Kidney (tissue), 14 donors: ENCODE results near the gene NRCAM. TPM values are rescaled to one million over a fixed set of nuclear protein-coding genes. Genes with fewer than 3 reads are reported as not detected.

Experiments
- DNase-seq, 5 donors: peaks; one replicate each; pipeline ENCODE4 v3.0.0-alpha.2; 2013 to 2020
- FAIRE-seq: peaks from 2 replicates; lab custom pipeline; 2012; peaks lifted over from hg19 to GRCh38; lab: Jason Lieb, UNC
- H3K27ac ChIP-seq, 2 donors: one replicate each; pipeline ENCODE4 v1.7.0; 2013; ENCODE audit warnings: low read depth in 2 of 2, low read length in 2 of 2, inconsistent platforms in 1 of 2
- H3K27me3 ChIP-seq: one replicate; pipeline ENCODE4 v1.7.1; 2013; ENCODE audit warnings: low read length, inconsistent platforms; ENCODE audit not compliant: control insufficient read depth, insufficient read depth
- H3K36me3 ChIP-seq, 3 donors: one replicate each; pipeline versions ENCODE4 v1.7.0 to v1.7.1; 2013; ENCODE audit warnings: low read length in 3 of 3, control low read depth in 1 of 3, inconsistent platforms in 1 of 3; ENCODE audit not compliant: insufficient read depth in 3 of 3, control insufficient read depth in 2 of 3
- H3K4me1 ChIP-seq, 3 donors: one replicate each; pipeline versions ENCODE4 v1.7.0 to v1.7.1; 2013; ENCODE audit warnings: low read length in 3 of 3, inconsistent platforms in 1 of 3, low read depth in 1 of 3; ENCODE audit not compliant: control insufficient read depth in 2 of 3, insufficient read depth in 2 of 3
- H3K4me3 ChIP-seq, 3 donors: one replicate each; pipeline versions ENCODE4 v1.7.0 to v1.8.1; 2013; ENCODE audit warnings: low read length in 3 of 3, control low read depth in 1 of 3, inconsistent platforms in 1 of 3
- H3K9ac ChIP-seq, 3 donors: one replicate each; pipeline versions ENCODE4 v1.7.0 to v1.7.1; 2013; ENCODE audit warnings: low read length in 3 of 3, control low read depth in 1 of 3, inconsistent platforms in 1 of 3
- H3K9me3 ChIP-seq, 3 donors: one replicate each; pipeline versions ENCODE4 v1.7.0 to v1.7.1; 2013; ENCODE audit warnings: low read length in 3 of 3, control low read depth in 1 of 3, inconsistent platforms in 1 of 3; ENCODE audit not compliant: control insufficient read depth in 2 of 3, insufficient read depth in 1 of 3
- CTCF ChIP-seq: IDR thresholded peaks from 3 replicates; pipeline ENCODE4 v1.5.1; 2012; ENCODE audit warnings: mild to moderate bottlenecking, moderate library complexity, borderline replicate concordance; ENCODE audit not compliant: insufficient read depth; ENCODE audit errors: extremely low read depth
- intact Hi-C: fragments of 100-400 bp; cut with DNase I; formaldehyde crosslinking; loops from one replicate; pipeline ENCODE4 v1.11.1; 2022
- polyA plus RNA-seq: library from polyadenylated mRNA; stranded (reverse); fragments of 350-450 nt; fragmentation: Illumina TruSeq; extraction: RNeasy Lipid Tissue Mini Kit (QIAGEN cat#74804); gene quantifications from one replicate; pipeline ENCODE4 v1.2.3, GENCODE V29; 2014; ENCODE audit warnings: low read depth, low replicate concordance; ENCODE audit not compliant: insufficient read depth
- total RNA-seq: library from RNA; stranded (reverse); fragmentation: NEBNext Ultra II Directional; extraction: Animal tissue kit (Norgen Biotek cat#: 25700); gene quantifications from one replicate; pipeline ENCODE4 v1.2.1, GENCODE V29; 2021
- donor health status: control.
- donor health status: control.
- donor health status: control.
- donor health status: control.
- donor health status: control.
- donor health status: DM: yes; HTN: yes; CAD: no.
- donor health status: Normal renal cell carcinoma (clear cell type).

The NRCAM gene
- total and polyA plus RNA-seq, 2 donors from 2014 or later: 16.8 to 20.6 TPM

GRCh38 chr7:108222236-108222892 is 233.9 kb downstream of the NRCAM start:
- Histone ChIP-seq H3K36me3 (no peaks in the 10 kb centered on the region), H3K27me3 (no peaks in the 10 kb centered on the region), H3K9me3 (no peaks in the 10 kb centered on the region), H3K4me1 (no peaks in the 10 kb centered on the region), H3K4me3 (no peak overlapping the region), H3K27ac (no peak overlapping the region), H3K9ac (no peak overlapping the region)
- DNase-seq (peak in 1 of 5 donors; percentile 19), FAIRE-seq (no peak)
- intact Hi-C loops: no loop called here
- no peak for TF ChIP-seq CTCF

DNA sequence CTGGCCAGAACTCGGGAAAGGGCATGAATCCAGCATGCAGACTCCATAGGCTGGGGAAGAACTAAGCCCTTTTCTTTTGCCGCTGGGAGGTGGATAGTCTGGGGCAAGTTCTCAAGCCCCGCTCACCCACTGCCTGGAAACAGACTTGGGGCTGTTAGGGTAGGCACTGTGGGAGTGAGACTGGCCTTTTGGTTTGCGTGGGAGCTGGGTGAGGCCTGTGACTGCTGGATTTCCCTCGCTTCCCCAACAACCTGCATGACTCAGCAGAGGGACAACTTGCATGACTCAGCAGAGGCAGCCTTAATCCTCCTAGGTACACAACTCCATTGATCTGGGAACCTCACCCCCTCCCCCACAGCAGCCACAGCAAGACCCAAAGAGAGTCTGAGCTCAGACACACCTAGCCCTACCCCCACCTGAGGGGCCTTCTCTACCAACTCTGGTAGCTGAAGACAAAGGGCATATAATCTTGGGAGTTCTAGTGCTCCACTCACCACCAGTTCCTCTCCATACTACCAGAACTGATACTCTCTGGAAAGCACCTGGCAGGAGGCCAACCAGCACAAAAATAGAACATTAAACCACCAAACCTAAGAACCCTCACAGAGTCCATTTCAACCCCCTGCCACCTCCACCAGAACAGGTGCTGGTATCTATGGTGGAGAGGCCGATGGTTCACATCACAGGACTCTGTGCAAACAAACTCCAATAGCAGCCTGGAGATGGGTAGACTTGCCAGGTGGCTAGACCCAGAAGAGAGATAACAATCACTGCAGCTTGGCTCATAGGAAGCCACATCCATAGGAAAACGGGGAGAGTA is 244.6 kb downstream of the NRCAM start:
- FAIRE-seq: no peak
- no peaks in the 10 kb centered on the region for H3K36me3 ChIP-seq
- no peaks in the 10 kb centered on the region for H3K4me1 ChIP-seq
- H3K9me3 ChIP-seq: no peaks in the 10 kb centered on the region
- no peak overlapping the region for H3K4me3 ChIP-seq
- intact Hi-C loops: no loop called here
- H3K27me3 ChIP-seq: no peaks in the 10 kb centered on the region
- H3K9ac ChIP-seq: no peak overlapping the region
- TF ChIP-seq CTCF: no peak
- no peak for DNase-seq
- no peak overlapping the region for H3K27ac ChIP-seq

DNA sequence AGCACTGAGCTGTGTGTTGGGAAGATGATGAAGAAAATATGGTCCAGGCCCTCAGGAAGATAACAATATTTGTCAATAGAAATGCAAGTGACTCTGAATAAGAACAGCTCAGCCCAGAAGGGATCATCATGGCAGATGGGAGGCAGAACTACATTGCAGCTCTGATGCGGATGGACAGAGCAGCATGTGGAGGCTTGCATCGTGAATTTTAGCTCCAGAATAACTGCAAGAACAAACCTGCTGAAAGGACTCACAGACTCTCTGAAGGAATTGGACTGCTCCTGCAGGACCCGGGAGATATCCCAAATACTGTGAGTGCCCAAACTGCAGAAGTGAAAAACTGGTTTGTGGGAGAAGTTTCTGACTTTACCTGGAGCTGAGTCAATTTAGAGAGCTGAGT is 245.4 kb downstream of the NRCAM start:
- DNase-seq: no peak
- Histone ChIP-seq H3K36me3 (no peaks in the 10 kb centered on the region), H3K27me3 (no peaks in the 10 kb centered on the region), H3K4me1 (no peaks in the 10 kb centered on the region), H3K9me3 (no peaks in the 10 kb centered on the region), H3K27ac (no peak overlapping the region), H3K4me3 (no peak overlapping the region), H3K9ac (no peak overlapping the region)
- intact Hi-C loops: no loop called here
- FAIRE-seq: no peak
- TF ChIP-seq CTCF: no peak
